Activated T-cell treated with anti-CD3 and anti-CD28 coated beads for 4 hours (primary cell): Measurements from ENCODE around the gene GHITM.
"Not testable (repeated sequence)": the region's sequence is repeated elsewhere in the genome, so short reads cannot be mapped to it uniquely, and the experiment has no call there.

ENCODE experiments used
- DNase-seq: peaks from one replicate; pipeline ENCODE4 v3.0.0-alpha.2; 2020

Gene GHITM

DNA sequence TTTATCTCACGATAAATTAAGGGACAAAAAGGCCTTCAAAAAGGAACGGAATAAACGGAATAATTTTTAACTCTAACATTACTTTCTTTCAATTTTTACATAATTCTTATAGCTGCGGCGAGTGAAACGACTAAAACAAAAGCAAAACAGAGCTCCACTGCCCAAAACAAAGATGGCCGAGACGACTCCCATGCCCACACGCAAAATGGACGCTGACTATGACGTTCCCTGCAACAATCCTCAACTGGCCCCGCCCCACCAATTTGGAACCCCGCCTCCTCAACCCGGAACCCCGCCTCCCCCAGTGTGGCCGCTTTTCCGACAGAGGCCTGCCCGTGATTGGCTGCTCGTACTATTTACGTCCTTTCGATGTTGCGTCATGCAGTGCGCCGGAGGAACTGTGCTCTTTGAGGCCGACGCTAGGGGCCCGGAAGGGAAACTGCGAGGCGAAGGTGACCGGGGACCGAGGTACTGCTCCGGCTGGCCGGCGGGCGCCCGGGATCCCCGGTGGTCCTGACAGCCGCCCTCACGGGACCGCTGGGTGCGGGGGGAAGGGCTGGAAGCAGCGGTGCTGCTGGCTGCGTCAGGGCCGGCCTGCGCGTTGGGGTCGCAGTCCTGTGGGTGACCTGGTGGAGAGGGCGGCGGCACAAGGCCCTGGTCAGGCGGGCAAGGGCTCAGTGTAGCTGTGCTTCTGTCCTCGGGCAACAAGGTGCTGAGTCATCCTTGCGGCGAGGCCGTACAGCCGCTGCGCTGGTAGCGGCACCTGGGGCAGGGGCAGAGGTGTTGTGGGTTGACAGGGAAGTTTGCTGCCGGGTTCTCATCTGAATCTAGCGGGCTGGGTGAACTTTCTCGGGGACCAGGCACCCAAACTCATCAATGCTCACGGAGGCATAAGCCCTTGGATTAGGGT lies at the start of gene GHITM:
Gene GHITM (plus strand): TSS at position 384 of the 910 bp plus-strand sequence. CDS start 1,992 bp downstream, outside the sequence.
- DNase-seq: peak; percentile 100

DNA sequence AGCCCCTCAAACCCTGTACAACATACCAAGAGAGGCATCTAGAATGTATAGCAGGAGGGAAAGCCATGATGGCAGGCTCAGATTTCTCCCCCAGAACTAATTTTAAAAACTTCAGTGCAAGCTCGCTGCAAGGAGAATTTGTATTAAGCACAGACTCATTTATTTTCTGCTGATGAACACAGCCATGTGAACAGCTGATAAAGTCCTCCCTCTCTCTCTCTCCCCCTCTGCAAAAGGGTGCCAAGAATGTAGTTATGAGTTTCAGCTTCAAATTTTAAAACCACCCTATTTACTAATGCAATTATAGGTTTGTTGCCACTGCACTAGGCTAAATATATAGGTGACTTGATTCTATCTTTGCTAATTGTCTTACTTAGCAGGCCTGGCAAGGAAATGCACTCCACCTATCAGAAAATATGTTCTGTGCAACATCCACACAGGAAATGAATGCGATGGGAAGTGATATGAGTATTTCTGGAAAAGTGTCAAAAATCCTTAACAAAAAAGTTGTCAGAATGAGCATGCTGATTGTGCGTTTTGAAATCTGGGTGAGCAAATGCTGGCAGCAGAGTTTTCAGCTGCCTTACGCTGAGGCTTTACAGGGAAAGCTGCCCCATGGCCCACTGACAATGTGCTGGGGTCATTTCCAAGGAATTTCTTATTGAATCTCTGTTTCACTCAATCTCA lies 43.4 kb upstream of the GHITM start:
- no peak for DNase-seq

DNA sequence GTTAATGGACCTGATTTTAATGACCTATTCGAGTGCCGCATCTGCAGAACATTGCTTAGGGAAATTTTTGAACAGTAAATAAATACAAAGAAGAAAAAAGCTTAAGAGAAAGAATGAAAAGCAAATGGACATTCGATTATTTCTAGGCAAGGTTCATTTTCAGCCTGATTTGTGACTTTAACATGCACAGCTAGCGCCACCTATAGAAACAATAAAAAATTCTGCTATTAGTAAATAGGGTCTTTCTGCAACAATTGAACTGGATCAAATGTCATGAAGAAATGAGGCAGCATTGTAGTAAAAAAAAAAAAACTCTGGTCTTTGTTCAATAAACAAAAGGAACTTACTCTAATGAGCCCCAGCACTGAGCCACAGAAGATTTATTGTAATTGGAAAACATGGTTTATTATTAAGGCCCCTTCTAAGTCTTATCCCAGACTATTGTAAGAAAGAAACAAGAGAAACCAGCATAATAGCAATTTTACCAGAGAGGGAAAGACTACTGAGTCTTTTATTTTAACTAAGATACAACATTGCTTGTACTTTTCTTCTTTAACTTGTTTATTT lies 41.4 kb upstream of the GHITM start:
- no peak for DNase-seq

GRCh38 chr10:84098667-84099066 lies 40.6 kb upstream of the GHITM start:
- DNase-seq: no peak

DNA sequence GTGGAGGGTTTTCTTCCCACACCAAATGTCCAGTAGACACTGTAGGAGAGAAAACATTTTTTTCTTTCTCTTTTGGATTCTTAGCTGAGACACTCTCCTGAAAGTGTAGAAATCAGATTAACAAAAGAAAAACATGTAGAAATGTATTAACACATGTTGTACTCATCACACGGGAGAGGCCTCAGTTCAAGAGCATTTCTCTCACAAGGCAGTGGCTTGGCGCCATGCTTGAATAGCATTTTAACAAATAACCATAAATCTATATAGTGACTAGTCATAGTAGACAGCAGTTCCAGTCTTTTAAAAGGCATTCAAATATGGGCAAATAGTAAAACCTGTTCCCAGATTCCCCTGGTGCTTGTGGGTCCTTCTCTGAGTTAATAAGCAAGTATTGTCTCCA lies 38.3 kb upstream of the GHITM start:
- DNase-seq: no peak

- no peak for DNase-seq
Measured at GRCh38 chr10:84108797-84109196, 30.5 kb upstream of the GHITM start.

DNA sequence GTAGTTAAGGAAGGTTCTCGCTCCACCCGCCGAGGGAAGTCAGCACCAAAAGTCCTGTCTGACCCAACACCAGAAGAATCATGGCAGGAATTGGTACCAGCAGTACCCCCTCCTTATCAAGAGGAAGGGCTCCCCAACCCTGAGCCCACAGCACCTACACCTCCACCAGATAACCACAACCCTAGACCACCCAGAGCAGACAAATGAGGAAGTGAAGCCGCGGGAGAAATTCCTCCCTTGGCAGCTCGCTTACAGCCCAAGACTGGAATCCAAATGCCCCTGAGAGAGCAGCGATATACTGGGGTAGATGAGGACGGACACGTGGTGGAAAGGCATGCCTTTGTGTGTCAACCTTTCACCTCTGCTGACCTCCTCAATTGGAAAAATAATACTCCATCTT lies 29.5 kb upstream of the GHITM start:
- DNase-seq: not testable (repeated sequence)

- not testable (repeated sequence) for DNase-seq
Measured at GRCh38 chr10:84113468-84113867, 25.8 kb upstream of the GHITM start.

- DNase-seq: no peak
Measured at GRCh38 chr10:84114088-84114667, 25.1 kb upstream of the GHITM start.

DNA sequence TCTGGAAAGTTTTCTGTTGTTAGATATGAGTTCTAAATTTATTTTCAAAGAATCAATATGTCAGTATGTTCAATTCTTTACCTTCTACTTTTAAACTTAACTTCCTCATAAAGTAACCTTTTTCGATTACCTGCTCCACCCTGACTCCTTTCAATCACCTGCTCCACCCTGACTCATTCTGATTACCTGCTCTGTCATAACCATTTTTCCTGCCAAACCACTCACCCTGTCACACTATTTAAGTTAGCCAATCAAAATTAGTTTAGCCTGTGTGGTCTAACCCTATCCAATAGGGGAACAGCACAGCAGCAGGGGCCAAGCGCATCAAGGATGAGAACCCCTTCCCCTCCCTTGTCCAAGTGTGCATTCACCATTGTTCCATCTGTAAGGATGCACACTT lies 22.1 kb upstream of the GHITM start:
- DNase-seq: not testable (repeated sequence)

GRCh38 chr10:84117686-84118394 lies 21.5 kb upstream of the GHITM start:
- DNase-seq: no peak

- no peak for DNase-seq
Measured at GRCh38 chr10:84118395-84119006, 20.8 kb upstream of the GHITM start.

DNA sequence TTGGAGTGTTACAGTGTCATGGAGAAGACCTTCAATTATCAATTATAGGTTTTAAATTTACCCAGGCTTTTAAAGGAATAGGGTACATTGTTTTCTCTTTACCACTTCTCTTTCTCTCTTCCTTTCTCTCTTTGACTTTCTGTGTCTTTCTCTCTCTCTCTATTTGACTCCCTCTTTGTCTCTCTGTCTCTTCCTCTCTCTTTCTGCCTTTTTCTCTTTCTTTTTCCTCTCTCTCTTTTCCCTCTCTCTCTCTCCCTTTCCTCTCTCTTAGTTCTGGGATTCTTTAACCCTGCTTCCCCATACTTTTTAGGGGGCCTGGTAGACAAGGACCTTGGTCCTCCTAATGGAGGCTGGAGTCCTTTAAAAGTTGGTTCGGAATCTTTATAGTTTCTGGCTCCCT lies 15.9 kb upstream of the GHITM start:
- no peak for DNase-seq

GRCh38 chr10:84125910-84126784 lies 13.2 kb upstream of the GHITM start:
- DNase-seq: not testable (repeated sequence)

GRCh38 chr10:84126785-84127167 lies 12.5 kb upstream of the GHITM start:
- DNase-seq: no peak

DNA sequence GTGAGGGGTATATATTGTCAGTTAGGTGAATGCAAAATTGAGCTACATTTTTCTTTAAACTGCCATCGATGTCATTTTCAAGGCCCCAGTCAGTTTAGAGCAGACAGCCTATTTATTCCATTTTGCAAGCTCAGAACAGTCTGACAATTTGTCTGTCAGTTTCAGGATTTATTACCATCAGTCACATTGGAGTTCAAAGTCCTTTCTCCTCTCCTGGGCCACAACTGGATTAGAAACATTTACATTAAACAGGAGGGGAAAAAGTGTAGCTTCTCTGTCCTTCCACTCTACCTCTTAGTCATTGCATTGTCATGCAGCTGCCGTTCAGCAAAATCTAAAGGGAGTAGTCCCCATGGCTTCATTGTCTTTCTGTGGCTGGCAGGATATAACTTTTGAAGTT lies 3.5 kb upstream of the GHITM start:
- no peak for DNase-seq

DNA sequence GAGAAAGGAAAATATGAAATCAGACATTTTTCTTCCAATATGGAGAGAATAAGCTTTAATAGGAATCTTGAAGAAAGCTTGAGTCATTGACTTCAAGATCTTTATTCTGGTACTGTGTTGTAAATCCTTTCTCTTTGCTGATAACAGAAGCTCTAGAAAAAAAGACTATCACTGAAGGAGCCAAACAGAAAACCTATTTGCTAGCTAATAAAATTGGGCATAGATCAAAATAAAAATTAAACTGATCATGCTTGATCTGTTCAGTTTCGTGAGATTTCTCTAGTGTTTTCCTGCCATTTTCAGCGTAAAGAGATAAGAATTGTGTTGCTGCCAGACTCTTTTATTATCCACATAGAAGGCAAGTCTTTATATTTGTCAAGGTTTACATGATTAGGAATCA lies 1.5 kb upstream of the GHITM start:
- DNase-seq: no peak

DNA sequence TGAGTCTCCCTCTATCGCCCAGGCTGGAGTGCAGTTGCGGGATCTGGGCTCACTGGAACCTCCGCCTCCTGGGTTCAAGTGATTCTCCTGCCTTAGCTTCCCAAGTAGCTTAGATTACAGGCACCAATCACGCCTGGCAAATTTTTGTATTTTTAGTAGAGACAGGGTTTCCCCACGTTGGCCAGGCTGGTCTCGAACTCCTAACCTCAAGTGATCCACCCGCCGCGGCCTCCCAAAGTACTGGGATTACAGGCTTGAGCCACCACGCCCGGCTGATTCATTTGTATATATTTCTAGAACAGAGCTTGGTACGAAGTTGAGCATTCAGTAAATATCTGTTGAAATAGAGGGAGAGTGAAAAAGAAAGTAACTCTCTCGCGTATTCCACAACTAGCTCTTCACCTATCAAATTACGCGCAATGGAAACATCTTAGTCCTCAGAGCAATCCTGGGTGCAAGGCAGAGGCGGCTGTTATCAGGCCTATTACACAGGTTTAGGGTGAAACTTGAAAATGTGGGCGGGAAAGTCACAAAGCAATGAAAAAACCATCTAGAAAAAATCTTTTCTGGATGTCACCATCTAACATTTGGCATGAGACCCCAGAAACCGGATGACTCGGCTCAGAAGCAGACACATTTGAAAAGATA lies 707 bp upstream of the GHITM start:
- peak; percentile 34 for DNase-seq

GRCh38 chr10:84140036-84140379 lies 699 bp downstream of the GHITM start:
- DNase-seq: no peak

- DNase-seq: no peak
Measured at GRCh38 chr10:84147347-84147746, 8.0 kb downstream of the GHITM start.
